Glutamatergic neuron (in vitro differentiated cells): ENCODE results near the gene ZNF784. TPM values are rescaled to one million over a fixed set of nuclear protein-coding genes. Genes with fewer than 3 reads are reported as not detected.
A peak's percentile ranks its signal among the peaks of the same experiment; 100 is the strongest.
"Not testable (repeated sequence)": the region's sequence is repeated elsewhere in the genome, so short reads cannot be mapped to it uniquely, and the experiment has no call there.

Source experiments
- DNase-seq: peaks from one replicate; pipeline ENCODE4 v3.0.0; 2022
- H3K27ac Mint-ChIP-seq: one replicate; pipeline ENCODE4 v1.8.0; 2020; ENCODE audit warnings: mild to moderate bottlenecking, mixed read lengths, inconsistent platforms; ENCODE audit not compliant: unreplicated experiment
- H3K27me3 Mint-ChIP-seq: one replicate; pipeline ENCODE4 v1.8.0; 2020; ENCODE audit warnings: mild to moderate bottlenecking, moderate library complexity, mixed read lengths, inconsistent platforms; ENCODE audit not compliant: unreplicated experiment
- H3K36me3 Mint-ChIP-seq: one replicate; pipeline ENCODE4 v1.8.0; 2020; ENCODE audit warnings: mild to moderate bottlenecking, mixed read lengths, inconsistent platforms; ENCODE audit not compliant: unreplicated experiment
- H3K4me1 Mint-ChIP-seq: one replicate; pipeline ENCODE4 v1.8.0; 2020; ENCODE audit warnings: mild to moderate bottlenecking, low read depth, mixed read lengths, inconsistent platforms; ENCODE audit not compliant: unreplicated experiment
- H3K4me3 Mint-ChIP-seq: one replicate; pipeline ENCODE4 v1.8.0; 2020; ENCODE audit warnings: mild to moderate bottlenecking, mixed read lengths, inconsistent platforms; ENCODE audit not compliant: unreplicated experiment
- H3K9me3 Mint-ChIP-seq: one replicate; pipeline ENCODE4 v1.8.0; 2020; ENCODE audit warnings: mild to moderate bottlenecking, moderate library complexity, mixed read lengths, inconsistent platforms; ENCODE audit not compliant: unreplicated experiment
- CTCF ChIP-seq: fragments of 200-600 bp; sonication (generic); IDR thresholded peaks from one replicate; pipeline ENCODE4 v1.5.0; 2021; ENCODE audit not compliant: partially characterized antibody, unreplicated experiment
- total RNA-seq: library from RNA; stranded (reverse); fragmentation: NEBNext Ultra II Directional; extraction: Animal tissue kit (Norgen Biotek cat#: 25700); gene quantifications from one replicate; pipeline ENCODE4 v1.2.1, GENCODE V29; 2021; ENCODE audit not compliant: unreplicated experiment

ZNF784 gene
- total RNA-seq, 1 donor from 2014 or later: 8.4 TPM

GRCh38 chr19:55578761-55579747 is 45.3 kb downstream of the ZNF784 start:
- Mint-ChIP-seq H3K36me3 (peaks cover 4% of the 10 kb centered on the region), H3K27me3 (peaks cover 17% of the 10 kb centered on the region), H3K9me3 (peaks cover 16% of the 10 kb centered on the region), H3K4me1 (no peaks in the 10 kb centered on the region), H3K4me3 (peak overlapping the region; percentile 97), H3K27ac (peak overlapping the region; percentile 92)
- TF ChIP-seq CTCF: no peak
- DNase-seq: no peak

GRCh38 chr19:55578031-55578760 is 46.2 kb downstream of the ZNF784 start:
- no peak for TF ChIP-seq CTCF
- Mint-ChIP-seq H3K27me3 (peaks cover 20% of the 10 kb centered on the region), H3K27ac (no peak overlapping the region)

GRCh38 chr19:55576746-55577145 is 47.6 kb downstream of the ZNF784 start:
- peaks cover 16% of the 10 kb centered on the region for H3K9me3 Mint-ChIP-seq
- no peak overlapping the region for H3K27ac Mint-ChIP-seq
- H3K36me3 Mint-ChIP-seq: peaks cover 4% of the 10 kb centered on the region
- peak overlapping the region; percentile 55 for H3K4me3 Mint-ChIP-seq
- no peak for TF ChIP-seq CTCF
- no peaks in the 10 kb centered on the region for H3K4me1 Mint-ChIP-seq
- H3K27me3 Mint-ChIP-seq: peaks cover 20% of the 10 kb centered on the region
- DNase-seq: no peak

More at GRCh38 chr19:55578031-55578760, 46.2 kb downstream of the ZNF784 start:
- Mint-ChIP-seq H3K4me1 (no peaks in the 10 kb centered on the region), H3K9me3 (peaks cover 16% of the 10 kb centered on the region), H3K36me3 (peaks cover 4% of the 10 kb centered on the region), H3K4me3 (no peak overlapping the region)
- no peak for DNase-seq

- H3K4me1 Mint-ChIP-seq, H3K27ac Mint-ChIP-seq, H3K36me3 Mint-ChIP-seq, DNase-seq, H3K4me3 Mint-ChIP-seq: not testable (repeated sequence)
- Mint-ChIP-seq H3K27me3 (peaks cover 16% of the 10 kb centered on the region), H3K9me3 (peaks cover 11% of the 10 kb centered on the region)
Observed at GRCh38 chr19:55573929-55574328, 50.4 kb downstream of the ZNF784 start.

Other genes starting within 250 kb of the ZNF784 start
- 3.7 TPM for gene TMEM190, start 247.7 kb downstream of the ZNF784 start, total RNA-seq
- 1.3 TPM for gene TMEM238, start 240.3 kb downstream of the ZNF784 start, total RNA-seq
- gene RPL28, start 238.6 kb downstream of the ZNF784 start, total RNA-seq: 1,087 TPM
- gene UBE2S, start 216.8 kb downstream of the ZNF784 start, total RNA-seq: 235 TPM
- gene SHISA7, start 181.3 kb downstream of the ZNF784 start, total RNA-seq: 3.2 TPM
- gene ISOC2, start 162.9 kb downstream of the ZNF784 start, total RNA-seq: 24.9 TPM
- gene C19orf85, start 159.8 kb downstream of the ZNF784 start, total RNA-seq: not detected
- 13.7 TPM for gene ZNF628, start 147.9 kb downstream of the ZNF784 start, total RNA-seq
- gene NAT14, start 139.4 kb downstream of the ZNF784 start, total RNA-seq: 125 TPM
- 7.6 TPM for gene SSC5D, start 136.1 kb downstream of the ZNF784 start, total RNA-seq
- gene SBK2, start 87.4 kb downstream of the ZNF784 start, total RNA-seq: 0.42 TPM
- gene SBK3, start 79.0 kb downstream of the ZNF784 start, total RNA-seq: not detected
- 48.9 TPM for gene ZNF579, start 43.7 kb downstream of the ZNF784 start, total RNA-seq
- gene FIZ1, start 25.0 kb downstream of the ZNF784 start, total RNA-seq: 26.0 TPM
- gene ZNF524, start 24.3 kb downstream of the ZNF784 start, total RNA-seq: 6.7 TPM
- gene ZNF865, start 18.9 kb downstream of the ZNF784 start, total RNA-seq: 14.6 TPM
- 43.6 TPM for gene ZNF580, start 16.4 kb upstream of the ZNF784 start, total RNA-seq
- 31.0 TPM for gene ZNF581, start 19.1 kb upstream of the ZNF784 start, total RNA-seq
- 32.1 TPM for gene CCDC106, start 23.6 kb upstream of the ZNF784 start, total RNA-seq
- gene U2AF2, start 30.5 kb upstream of the ZNF784 start, total RNA-seq: 216 TPM
- gene EPN1, start 50.7 kb upstream of the ZNF784 start, total RNA-seq: 150 TPM
- not detected for gene NLRP9, start 113.8 kb upstream of the ZNF784 start, total RNA-seq
- gene RFPL4A, start 134.5 kb upstream of the ZNF784 start, total RNA-seq: not detected
- 0.96 TPM for gene RFPL4AL1, start 144.6 kb upstream of the ZNF784 start, total RNA-seq
- gene NLRP11, start 207.4 kb upstream of the ZNF784 start, total RNA-seq: 0.34 TPM
- gene NLRP4, start 212.0 kb upstream of the ZNF784 start, total RNA-seq: not detected